Measurements from ENCODE around the gene PDPN.

Gene PDPN

GRCh38 chr1:13619909-13620308, 36.3 kb downstream of the PDPN start:
- no peak for DNase-seq

- no peak for DNase-seq
Measured at GRCh38 chr1:13620825-13621224, 37.2 kb downstream of the PDPN start.

- no peak for DNase-seq
Measured at GRCh38 chr1:13622446-13622845, 38.8 kb downstream of the PDPN start.

GRCh38 chr1:13623021-13623637, 39.5 kb downstream of the PDPN start:
- DNase-seq = no peak

- no peak for DNase-seq
Measured at GRCh38 chr1:13624526-13624925, 40.9 kb downstream of the PDPN start.

- no peak for DNase-seq
Measured at GRCh38 chr1:13627127-13627526, 43.5 kb downstream of the PDPN start.

GRCh38 chr1:13628218-13628617, 44.6 kb downstream of the PDPN start:
- DNase-seq = no peak

DNA sequence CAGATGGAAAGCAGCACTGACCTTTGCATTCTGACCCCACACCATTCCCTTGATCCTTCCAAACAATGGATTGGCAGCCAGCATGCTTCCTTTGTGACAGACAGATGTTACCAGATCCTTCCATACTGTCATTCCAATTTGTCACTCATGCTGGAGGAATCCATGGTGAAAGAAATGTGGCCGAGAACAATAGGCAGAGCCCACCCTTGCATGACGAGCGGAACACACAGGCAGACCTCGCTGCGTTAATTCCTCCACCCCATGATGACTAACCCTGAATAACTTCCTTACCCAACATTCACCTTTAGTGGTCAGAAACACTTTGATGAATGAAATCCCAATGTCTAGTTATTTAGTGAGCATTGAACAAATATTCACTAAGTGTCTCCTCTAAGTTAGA, 45.1 kb downstream of the PDPN start:
- DNase-seq = no peak

- no peak for DNase-seq
Measured at GRCh38 chr1:13642306-13643004, 58.8 kb downstream of the PDPN start.

DNA sequence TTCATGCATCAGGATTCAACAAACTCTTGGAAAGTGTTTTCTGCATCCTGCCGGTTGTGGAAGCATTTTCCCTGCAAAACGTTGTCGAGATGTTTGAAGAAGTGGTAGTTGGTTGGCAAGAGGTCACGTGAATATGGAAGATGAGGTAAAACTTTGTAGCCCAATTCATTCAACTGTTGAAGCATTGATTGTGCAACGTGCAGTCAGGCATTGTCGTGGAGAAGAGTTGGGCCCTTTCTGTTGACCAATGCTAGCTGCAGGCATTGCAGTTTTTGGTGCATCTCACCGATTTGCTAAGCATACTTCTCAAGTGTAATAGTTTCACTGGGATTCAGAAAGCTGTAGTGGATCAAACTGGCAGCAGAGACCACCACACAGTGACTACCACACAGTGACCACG, 59.4 kb downstream of the PDPN start:
- DNase-seq = no peak

GRCh38 chr1:13646521-13646920, 62.9 kb downstream of the PDPN start:
- no peak for DNase-seq

- no peak for DNase-seq
Measured at GRCh38 chr1:13651279-13651678, 67.6 kb downstream of the PDPN start.

- DNase-seq = no peak
Measured at GRCh38 chr1:13652238-13652637, 68.6 kb downstream of the PDPN start.

DNA sequence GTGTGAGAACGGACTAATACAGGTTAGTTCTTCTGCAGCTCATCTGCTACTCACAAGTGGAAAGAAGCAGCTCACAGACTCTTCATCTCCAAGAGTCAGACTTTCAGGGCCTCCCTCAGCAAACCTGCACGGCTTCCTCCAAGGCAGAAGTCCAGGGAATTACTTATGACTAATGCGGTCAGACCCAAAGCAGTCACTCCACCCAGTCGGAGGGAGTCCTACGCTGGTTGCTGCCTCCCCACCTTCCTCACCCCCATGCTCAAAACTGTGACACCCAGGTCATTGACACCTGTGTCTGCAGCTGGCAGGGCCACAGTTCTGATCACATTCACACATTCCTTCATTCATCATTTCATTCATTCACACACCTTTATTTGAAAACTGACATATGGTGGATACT, 77.9 kb downstream of the PDPN start:
- no peak for DNase-seq

DNA sequence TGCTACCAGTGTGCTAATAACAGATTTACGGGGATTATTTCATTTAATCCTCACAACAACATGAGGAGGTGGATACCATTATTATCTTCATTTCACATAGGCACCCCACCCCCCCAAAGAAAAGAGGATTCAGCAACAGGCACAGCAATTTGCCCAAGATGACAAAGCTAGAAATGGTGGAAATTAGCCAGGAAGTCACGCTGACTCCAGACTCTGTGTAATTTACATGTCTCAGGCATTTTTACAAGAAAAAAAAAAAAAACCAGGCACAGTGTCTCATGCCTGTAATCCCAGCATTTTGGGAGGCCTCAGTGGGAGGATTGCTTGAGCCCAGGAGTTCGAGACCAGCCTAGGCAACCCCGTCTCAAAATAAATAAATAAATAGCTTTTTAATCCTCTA, 78.9 kb downstream of the PDPN start:
- DNase-seq = no peak

- no peak for DNase-seq
Measured at GRCh38 chr1:13663969-13664368, 80.3 kb downstream of the PDPN start.

- no peak for DNase-seq
Measured at GRCh38 chr1:13664451-13664850, 80.8 kb downstream of the PDPN start.

DNA sequence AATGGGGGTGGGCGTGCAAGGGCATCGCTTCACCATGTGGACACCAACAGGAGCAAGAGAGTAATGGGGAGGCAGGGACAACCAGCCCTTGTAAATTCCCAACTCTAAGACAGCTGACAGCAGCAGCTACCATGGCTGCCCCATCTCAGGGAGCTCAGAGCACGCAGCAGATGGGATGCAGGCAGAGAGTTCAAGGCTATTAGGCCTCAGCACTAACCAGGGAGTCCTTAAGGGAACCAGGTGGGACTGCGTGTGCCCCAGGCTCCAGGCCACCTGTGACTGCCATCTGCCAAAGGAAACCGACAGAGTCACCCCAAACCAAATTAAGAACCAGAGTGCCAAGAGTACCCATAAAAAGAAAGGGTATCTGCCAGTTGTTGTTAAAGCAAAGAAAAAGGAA, 82.7 kb downstream of the PDPN start:
- DNase-seq = peak; percentile 89
